ENCODE data around the gene POLR3GL.
A peak's percentile ranks its signal among the peaks of the same experiment; 100 is the strongest.

Gene POLR3GL

DNA sequence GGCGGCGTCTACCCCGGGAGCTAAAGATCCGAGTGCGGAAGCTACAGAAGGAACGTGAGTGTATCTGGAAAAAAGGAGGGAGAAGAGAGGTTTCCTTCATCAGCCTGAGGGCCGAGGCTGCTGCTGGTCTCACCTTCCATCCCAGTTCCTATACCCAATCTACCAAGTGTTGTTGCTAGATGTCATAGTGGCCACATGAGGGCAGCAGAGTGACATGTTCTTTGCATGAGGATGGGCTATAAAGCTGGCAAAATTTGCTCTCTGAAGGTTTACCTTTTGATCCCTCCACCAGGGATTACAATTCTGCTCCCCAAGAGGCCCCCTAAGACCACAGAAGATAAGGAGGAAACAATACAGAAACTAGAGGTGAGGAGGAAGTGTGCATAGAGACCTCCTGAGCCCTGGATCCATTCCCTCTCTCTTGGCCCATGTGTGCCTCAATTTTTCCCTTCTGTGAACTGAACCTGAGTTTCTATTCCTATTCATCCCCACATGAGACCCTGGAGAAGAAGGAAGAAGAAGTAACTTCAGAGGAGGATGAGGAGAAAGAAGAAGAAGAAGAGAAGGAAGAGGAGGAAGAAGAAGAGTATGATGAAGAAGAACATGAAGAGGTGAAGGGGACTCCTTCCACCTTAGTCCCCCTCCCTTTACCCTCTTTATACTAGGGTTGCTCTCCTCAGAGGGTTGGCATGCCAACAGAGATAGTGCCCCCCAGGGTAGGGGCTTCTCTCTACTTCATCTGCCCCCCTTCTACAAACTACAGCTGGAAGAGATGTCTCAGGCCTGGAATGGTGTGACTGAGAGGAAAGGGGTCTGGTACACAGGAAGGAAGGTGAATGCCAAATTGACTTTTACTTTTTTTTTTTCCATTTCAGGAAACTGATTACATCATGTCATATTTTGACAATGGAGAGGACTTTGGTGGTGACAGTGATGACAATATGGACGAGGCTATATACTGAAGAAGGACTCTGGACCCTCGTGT is 13.3 kb downstream of the POLR3GL start:
- no peak for DNase-seq

GRCh38 chr1:145978471-145978853 is 14.0 kb downstream of the POLR3GL start:
- DNase-seq, result no peak

DNA sequence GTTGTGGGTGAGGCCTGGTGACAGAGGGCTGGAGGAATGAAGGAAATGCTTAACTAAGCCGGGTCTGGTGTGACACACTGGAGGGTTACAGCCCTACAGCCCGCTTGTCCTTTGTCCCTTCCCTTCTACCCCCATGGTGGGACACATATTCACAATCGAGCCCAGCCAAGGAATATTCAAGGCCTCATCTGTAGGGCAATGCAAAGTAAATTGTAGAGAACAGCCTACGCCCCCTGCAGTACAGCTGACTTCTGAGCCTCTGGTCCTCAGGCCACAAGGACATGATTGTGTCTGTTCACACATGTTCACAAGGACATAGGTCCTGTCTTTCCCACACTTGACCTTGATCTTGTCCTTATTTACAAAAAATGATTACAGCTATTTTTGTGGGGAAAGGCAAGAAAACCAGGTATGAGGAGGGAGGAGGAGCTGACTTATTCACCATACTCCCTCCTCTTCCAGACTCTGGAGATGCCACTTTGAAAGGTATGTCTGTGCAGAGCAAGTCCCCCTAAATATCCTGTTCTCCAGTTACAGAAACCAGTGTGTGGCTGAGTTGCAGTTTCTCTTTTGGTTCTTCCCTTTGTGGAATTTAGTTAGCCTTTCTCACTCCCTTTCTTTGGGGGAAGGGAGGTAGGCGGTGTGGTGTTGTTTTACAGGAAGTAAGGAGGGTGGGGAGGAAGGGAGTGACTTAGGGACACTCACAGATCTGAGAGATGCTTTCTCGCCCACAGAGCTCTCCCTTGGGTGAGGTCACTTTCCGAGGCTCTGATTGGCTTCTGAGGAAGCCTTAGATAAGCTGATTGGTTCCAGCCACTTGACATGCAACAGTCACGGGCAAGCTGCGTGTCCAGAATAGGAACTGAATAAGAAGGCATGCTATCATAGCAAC is 14.6 kb downstream of the POLR3GL start:
- DNase-seq, result peak; percentile 81

DNA sequence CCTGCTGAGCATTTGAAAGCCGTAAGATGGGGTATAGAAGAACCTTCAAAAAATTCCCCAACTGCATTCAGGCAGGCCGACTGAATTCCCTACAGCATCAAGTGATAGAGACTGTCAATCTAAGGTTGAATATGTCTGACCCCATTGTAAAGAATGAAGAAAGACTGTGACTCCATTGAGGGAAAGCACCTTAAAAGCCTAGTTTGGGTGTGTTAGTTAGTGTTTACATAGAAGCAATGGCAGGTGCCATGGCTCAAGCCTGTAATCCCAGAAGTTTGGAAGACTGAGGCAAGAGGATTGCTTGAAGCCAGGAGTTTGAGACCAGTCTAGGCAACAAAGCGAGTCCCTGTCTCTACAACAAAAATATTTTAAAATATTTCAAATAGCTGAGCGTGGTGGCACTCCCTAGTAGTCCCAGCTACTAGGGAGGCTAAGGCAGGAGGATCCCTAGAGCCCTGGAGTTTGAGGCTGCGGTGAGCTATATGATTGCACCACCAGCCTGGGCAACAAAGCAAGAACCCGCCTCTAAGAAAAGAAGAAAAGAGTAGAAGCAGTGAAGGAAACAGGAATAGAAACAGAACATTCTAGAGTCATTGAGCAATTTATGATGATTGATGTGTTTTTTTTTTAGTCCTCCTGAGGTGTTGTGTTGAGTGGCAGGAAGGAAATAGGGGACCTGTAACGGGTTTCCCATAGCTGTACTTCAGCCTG is 15.4 kb downstream of the POLR3GL start:
- DNase-seq, result no peak

DNA sequence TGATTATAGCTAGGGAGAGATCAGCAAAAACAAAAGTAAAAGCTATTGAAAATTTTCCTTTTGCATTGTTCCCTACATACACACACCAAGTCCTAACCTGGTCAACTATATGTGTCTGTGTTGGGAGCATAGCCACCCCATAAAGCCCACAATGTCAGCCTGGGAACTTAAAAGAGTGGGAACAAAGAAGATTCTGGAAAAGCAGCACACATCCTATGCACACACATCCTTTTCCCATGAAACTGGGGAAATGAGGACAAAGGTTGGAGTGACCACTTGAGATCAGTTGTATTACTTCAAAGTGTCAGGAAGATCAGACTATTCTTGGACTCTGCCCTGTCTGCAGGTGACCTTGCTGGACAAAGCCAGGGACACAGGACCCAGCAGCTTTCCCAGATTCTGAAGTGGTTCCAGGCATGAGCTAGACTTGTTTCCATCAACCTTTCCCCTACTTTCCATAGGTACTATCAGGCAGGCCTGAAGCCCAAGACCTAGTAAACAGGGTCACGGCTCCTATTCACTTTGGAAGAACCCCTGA is 16.0 kb downstream of the POLR3GL start:
- no peak for DNase-seq

DNA sequence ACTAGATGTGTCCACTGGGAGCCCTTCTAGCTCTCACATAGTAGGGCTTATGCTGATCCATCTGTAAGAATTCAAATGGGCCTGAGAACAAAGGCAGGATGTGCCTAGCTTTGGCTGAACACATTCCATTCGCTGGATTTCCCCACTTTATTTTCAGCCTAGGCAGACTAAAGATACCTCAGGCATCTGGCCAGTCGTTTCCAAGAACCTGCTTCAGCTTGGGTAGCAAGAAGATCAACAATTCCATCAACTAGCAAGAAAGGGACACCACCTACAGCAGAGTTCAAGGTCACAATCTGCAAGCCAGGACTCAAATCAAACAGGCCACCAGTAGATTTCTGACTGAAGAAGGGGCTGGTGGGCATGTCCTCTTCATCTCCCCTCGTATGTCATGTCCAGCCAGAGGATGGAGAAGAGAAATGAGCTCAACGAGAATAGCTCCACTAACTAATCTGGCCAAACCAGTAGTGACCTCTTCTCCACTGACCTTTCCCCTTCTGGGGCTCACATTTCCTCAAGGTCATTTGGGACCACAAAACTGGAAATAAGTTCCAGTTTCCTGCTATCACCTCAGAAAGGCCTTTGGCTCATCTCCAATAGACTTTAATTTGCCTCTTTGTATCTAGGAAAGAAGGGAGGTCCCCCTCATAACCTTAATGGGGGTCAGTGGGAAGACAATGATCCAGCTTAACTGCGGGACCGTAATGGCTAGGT is 17.7 kb downstream of the POLR3GL start:
- no peak for DNase-seq

- no peak for DNase-seq
Observed at GRCh38 chr1:145983206-145983675, 18.8 kb downstream of the POLR3GL start.

- DNase-seq, result no peak
Observed at GRCh38 chr1:145983960-145984830, 19.7 kb downstream of the POLR3GL start.

DNA sequence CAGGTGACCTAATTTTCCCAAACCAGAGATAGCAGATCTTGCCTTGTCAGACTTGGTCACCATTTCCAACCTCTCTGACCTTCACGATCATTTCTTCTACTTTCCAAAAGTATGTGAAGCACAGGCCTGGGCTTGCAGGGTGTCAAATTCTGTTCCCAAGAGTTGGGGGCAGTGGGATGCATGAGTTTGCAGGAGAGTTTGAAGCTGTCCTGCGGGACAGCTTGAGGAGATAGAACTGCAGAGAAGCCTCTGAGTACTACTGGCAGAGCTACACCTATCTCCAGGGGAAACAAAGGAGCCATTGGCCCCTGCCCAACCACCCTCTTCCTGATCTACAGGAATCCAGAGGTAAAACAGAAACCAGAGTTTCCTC is 20.6 kb downstream of the POLR3GL start:
- no peak for DNase-seq

GRCh38 chr1:145985502-145986439 is 21.3 kb downstream of the POLR3GL start:
- no peak for DNase-seq

DNA sequence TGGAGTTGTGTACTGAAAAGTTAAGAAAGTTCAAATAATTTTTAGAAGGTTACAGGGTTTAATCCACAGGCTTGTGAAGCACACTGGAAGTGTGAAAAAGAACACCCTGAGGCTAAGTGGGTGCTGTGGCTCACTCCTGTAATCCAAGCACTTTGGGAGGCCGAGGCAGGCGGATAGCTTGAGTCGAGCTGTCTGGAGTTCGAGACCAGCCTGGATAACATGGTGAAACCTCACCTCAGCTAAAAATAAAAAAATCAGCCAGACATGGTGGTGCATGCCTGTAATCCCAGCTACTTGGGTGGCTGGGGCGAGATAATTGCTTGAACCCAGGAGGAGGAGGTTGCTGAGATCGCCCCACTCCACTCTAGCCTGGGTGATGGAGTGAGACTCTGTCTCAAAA is 22.1 kb downstream of the POLR3GL start:
- no peak for DNase-seq

- DNase-seq, result no peak
Observed at GRCh38 chr1:145987926-145988325, 23.4 kb downstream of the POLR3GL start.

GRCh38 chr1:145988773-145989172 is 24.3 kb downstream of the POLR3GL start:
- DNase-seq, result no peak

DNA sequence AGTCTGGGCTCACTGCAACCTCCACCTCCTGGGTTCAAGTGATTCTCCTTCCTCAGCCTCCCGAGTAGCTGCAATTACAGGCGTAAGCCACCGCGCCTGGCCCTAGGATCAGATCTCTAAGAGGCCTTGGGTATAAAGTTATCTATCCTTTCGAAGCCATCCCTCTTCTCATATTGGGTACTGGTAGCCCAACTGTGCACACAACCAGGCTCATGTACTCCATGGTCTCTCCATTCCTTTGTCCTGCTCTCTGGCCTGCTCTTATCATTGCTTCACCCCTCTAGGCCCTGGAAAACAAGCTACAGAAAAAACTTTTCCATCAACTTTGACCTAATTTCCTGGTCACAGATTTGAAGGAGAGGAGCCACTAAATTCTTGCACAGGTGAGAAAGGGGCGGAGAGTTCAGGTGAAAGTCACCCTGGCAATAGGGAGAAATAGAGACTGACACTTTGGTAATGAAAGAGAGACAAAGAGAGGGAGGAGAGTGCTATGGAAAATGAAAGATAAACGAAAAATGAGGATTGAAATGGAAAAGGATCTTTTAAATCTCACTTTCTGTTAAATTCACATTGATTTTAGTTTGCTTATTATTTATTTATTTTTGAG is 25.9 kb downstream of the POLR3GL start:
- no peak for DNase-seq

GRCh38 chr1:145991735-145992412 is 27.4 kb downstream of the POLR3GL start:
- DNase-seq, result no peak

DNA sequence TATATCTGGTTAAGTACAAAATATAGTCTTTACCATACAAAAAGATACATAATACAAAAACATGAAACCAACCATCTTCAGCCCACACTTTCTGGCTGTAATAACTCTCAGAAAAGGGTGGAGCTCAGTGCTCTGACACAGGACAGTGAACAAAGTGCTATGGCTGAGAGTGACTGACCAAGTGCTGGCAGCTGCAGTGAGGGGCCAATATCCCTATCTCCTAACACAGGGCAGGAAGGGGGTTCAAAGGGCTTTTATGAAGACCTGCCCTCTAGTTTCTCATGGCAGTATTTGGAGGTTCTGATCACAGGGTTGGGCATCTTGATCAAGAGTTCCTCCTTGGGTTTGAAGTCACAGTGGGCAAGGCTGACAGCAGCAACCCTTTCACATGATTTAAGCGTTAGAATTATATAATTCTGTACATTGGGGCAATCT is 28.0 kb downstream of the POLR3GL start:
- no peak for DNase-seq

DNA sequence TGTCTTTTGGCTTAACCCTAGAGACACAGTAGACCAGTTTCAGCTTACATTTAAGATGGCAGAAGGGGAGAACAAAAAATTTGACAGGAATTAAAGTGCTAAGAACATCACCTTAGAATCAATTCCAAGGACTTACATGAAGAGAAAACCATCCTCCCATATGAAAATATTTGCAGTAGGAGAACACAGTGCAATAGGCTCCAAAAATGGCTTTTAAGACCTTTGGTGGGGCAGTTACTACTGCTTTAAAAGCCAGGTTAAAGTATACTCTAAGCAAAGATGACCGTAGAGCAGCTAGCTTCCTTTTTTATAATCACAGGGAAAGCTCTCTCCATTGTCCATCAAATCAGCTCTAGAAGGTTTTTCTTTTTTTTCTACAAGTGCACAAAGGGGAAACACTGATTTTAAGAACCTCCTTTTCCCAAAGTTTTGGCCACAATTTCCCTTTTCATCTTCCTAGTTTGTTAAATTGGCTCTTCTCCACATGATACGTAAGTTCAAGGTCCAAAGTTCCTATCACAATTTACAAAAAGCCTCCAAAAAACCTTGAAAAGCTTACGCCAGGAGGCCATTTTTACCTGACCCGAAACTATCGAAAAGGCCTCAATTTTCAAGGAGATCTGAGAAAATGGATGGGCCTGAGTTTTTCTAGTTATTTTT is 28.6 kb downstream of the POLR3GL start:
- no peak for DNase-seq
